Nephron progenitor cell (in vitro differentiated cells): ENCODE results near the gene TOP1.
"Not testable (repeated sequence)": the region's sequence is repeated elsewhere in the genome, so short reads cannot be mapped to it uniquely, and the experiment has no call there.

Source experiments
- DNase-seq: peaks from one replicate; pipeline ENCODE4 v3.0.0; 2021
- H3K27ac Mint-ChIP-seq: 2 replicates; pipeline ENCODE4 v1.8.0; 2021; ENCODE audit warnings: mild to moderate bottlenecking, moderate library complexity, mixed read lengths
- H3K27me3 Mint-ChIP-seq: 2 replicates; pipeline ENCODE4 v1.8.0; 2021; ENCODE audit warnings: mild to moderate bottlenecking, low read depth, mixed read lengths; ENCODE audit not compliant: poor library complexity
- H3K36me3 Mint-ChIP-seq: 2 replicates; pipeline ENCODE4 v1.8.0; 2021; ENCODE audit warnings: low read depth, mixed read lengths
- H3K4me1 Mint-ChIP-seq: 2 replicates; pipeline ENCODE4 v1.8.0; 2021; ENCODE audit warnings: mixed read lengths
- H3K4me3 Mint-ChIP-seq: 2 replicates; pipeline ENCODE4 v1.8.0; 2021; ENCODE audit warnings: mild to moderate bottlenecking, moderate library complexity, mixed read lengths
- H3K9me3 Mint-ChIP-seq: 2 replicates; pipeline ENCODE4 v1.8.0; 2021; ENCODE audit warnings: mild to moderate bottlenecking, moderate library complexity, mixed read lengths
- CTCF ChIP-seq: fragments of 200-600 bp; sonication (generic); IDR thresholded peaks from 2 replicates; pipeline ENCODE4 v1.5.0; 2021; ENCODE audit warnings: antibody characterized with exemption

TOP1 gene

GRCh38 chr20:41001497-41001896 lies 27.1 kb upstream of the TOP1 start:
- no peak for TF ChIP-seq CTCF
- Mint-ChIP-seq H3K27ac (no peak overlapping the region), H3K4me1 (peaks cover 30% of the 10 kb centered on the region), H3K9me3 (peaks cover 13% of the 10 kb centered on the region), H3K4me3 (no peak overlapping the region), H3K27me3 (no peaks in the 10 kb centered on the region), H3K36me3 (no peaks in the 10 kb centered on the region)
- DNase-seq, result no peak

GRCh38 chr20:41002842-41003142 lies 25.8 kb upstream of the TOP1 start:
- Mint-ChIP-seq H3K9me3 (peaks cover 11% of the 10 kb centered on the region), H3K4me3 (no peak overlapping the region), H3K4me1 (peaks cover 26% of the 10 kb centered on the region), H3K27ac (peak overlapping the region; percentile 45), H3K27me3 (no peaks in the 10 kb centered on the region), H3K36me3 (peaks cover 3% of the 10 kb centered on the region)
- no peak for DNase-seq
- no peak for TF ChIP-seq CTCF

- peak overlapping the region; percentile 45 for H3K27ac Mint-ChIP-seq
Measured at GRCh38 chr20:41003143-41003935, 25.3 kb upstream of the TOP1 start.

GRCh38 chr20:41003936-41004294 lies 24.7 kb upstream of the TOP1 start:
- H3K27ac Mint-ChIP-seq, H3K4me3 Mint-ChIP-seq, H3K27me3 Mint-ChIP-seq, DNase-seq, H3K36me3 Mint-ChIP-seq: not testable (repeated sequence)
- peaks cover 17% of the 10 kb centered on the region for H3K9me3 Mint-ChIP-seq
- H3K4me1 Mint-ChIP-seq, result peaks cover 35% of the 10 kb centered on the region

More at GRCh38 chr20:41003143-41003935, 25.3 kb upstream of the TOP1 start:
- peaks cover 32% of the 10 kb centered on the region for H3K4me1 Mint-ChIP-seq
- TF ChIP-seq CTCF, result no peak
- H3K9me3 Mint-ChIP-seq, result peaks cover 17% of the 10 kb centered on the region
- H3K4me3 Mint-ChIP-seq, result no peak overlapping the region
- no peaks in the 10 kb centered on the region for H3K27me3 Mint-ChIP-seq
- peaks cover 6% of the 10 kb centered on the region for H3K36me3 Mint-ChIP-seq
- no peak for DNase-seq

- no peak for DNase-seq
- Mint-ChIP-seq H3K9me3 (peaks cover 17% of the 10 kb centered on the region), H3K27ac (no peak overlapping the region), H3K4me3 (no peak overlapping the region), H3K36me3 (peaks cover 6% of the 10 kb centered on the region), H3K4me1 (peaks cover 37% of the 10 kb centered on the region), H3K27me3 (no peaks in the 10 kb centered on the region)
- TF ChIP-seq CTCF, result no peak
Measured at GRCh38 chr20:41004531-41005360, 23.9 kb upstream of the TOP1 start.

GRCh38 chr20:41005361-41005729 lies 23.3 kb upstream of the TOP1 start:
- no peak for TF ChIP-seq CTCF
- peaks cover 17% of the 10 kb centered on the region for H3K9me3 Mint-ChIP-seq
- H3K27me3 Mint-ChIP-seq, result no peaks in the 10 kb centered on the region
- no peak overlapping the region for H3K4me3 Mint-ChIP-seq
- H3K27ac Mint-ChIP-seq, result no peak overlapping the region
- peaks cover 6% of the 10 kb centered on the region for H3K36me3 Mint-ChIP-seq
- peaks cover 43% of the 10 kb centered on the region for H3K4me1 Mint-ChIP-seq
- DNase-seq, result no peak
